RWPE2 (cell line): ENCODE results near the gene KISS1.
"Not testable (repeated sequence)": the region's sequence is repeated elsewhere in the genome, so short reads cannot be mapped to it uniquely, and the experiment has no call there.

Experiments
- ATAC-seq: fragments of 200-7000 bp; cut with Tn5 transposase; 3 replicates; pipeline ENCODE4 v1.9.1; 2021; ENCODE audit warnings: low read depth
- DNase-seq: peaks from one replicate; pipeline ENCODE4 v3.0.0-alpha.2; 2020; ENCODE audit warnings: low spot score
- H3K27ac ChIP-seq: fragments of 450-650 bp; 2 replicates; pipeline ENCODE4 v1.5.1; 2017; ENCODE audit warnings: mild to moderate bottlenecking; ENCODE audit not compliant: poor library complexity, severe bottlenecking
- H3K27me3 ChIP-seq: fragments of 250-450 bp; sonication (Bioruptor Pico); 2 replicates; pipeline ENCODE4 v1.5.1; 2021; ENCODE audit warnings: mild to moderate bottlenecking, moderate library complexity; ENCODE audit not compliant: insufficient read depth, poor library complexity, severe bottlenecking
- H3K36me3 ChIP-seq: fragments of 250-450 bp; sonication (Bioruptor Pico); 2 replicates; pipeline ENCODE4 v1.5.1; 2020; ENCODE audit warnings: low read depth, mild to moderate bottlenecking, moderate library complexity
- H3K4me1 ChIP-seq: fragments of 250-450 bp; sonication (Bioruptor Pico); 2 replicates; pipeline ENCODE4 v1.5.1; 2021; ENCODE audit warnings: mild to moderate bottlenecking, moderate library complexity; ENCODE audit not compliant: insufficient read depth, poor library complexity, severe bottlenecking
- H3K4me3 ChIP-seq: fragments of 250-450 bp; sonication (Bioruptor Pico); 2 replicates; pipeline ENCODE4 v1.5.1; 2021; ENCODE audit warnings: mild to moderate bottlenecking, moderate library complexity; ENCODE audit not compliant: severe bottlenecking
- H3K9me3 ChIP-seq: fragments of 250-450 bp; sonication (Bioruptor Pico); 2 replicates; pipeline ENCODE4 v1.5.1; 2021; ENCODE audit warnings: mild to moderate bottlenecking, moderate library complexity; ENCODE audit not compliant: severe bottlenecking
- CTCF ChIP-seq: fragments of 450-650 bp; IDR thresholded peaks from one replicate; pipeline ENCODE4 v1.5.1; 2017; ENCODE audit warnings: mild to moderate bottlenecking, moderate library complexity; ENCODE audit not compliant: poor library complexity, severe bottlenecking

The KISS1 gene

GRCh38 chr1:204196068-204196795 lies at the start of gene KISS1:
Gene KISS1, minus strand, starts transcription at chr1:204196491. Its CDS starts 3,615 bp downstream, at chr1:204192876.
- Histone ChIP-seq H3K4me1 (peaks cover 13% of the 10 kb centered on the region), H3K27ac (no peak within 1 kb of the TSS), H3K36me3 (no peaks in the 10 kb centered on the region), H3K4me3 (no peak within 1 kb of the TSS), H3K9me3 (no peaks in the 10 kb centered on the region), H3K27me3 (no peaks in the 10 kb centered on the region)
- TF ChIP-seq CTCF = no peak
- no peak for DNase-seq
- ATAC-seq = no peak

GRCh38 chr1:204242920-204243319 lies 46.6 kb upstream of the KISS1 start:
- ATAC-seq = no peak
- Histone ChIP-seq H3K9me3 (no peaks in the 10 kb centered on the region), H3K4me3 (no peak overlapping the region), H3K27ac (no peak overlapping the region), H3K4me1 (no peaks in the 10 kb centered on the region), H3K36me3 (no peaks in the 10 kb centered on the region), H3K27me3 (no peaks in the 10 kb centered on the region)
- TF ChIP-seq CTCF = no peak
- no peak for DNase-seq

- DNase-seq = no peak
- ATAC-seq = no peak
- H3K4me3 ChIP-seq = no peak overlapping the region
- H3K4me1 ChIP-seq = no peaks in the 10 kb centered on the region
- TF ChIP-seq CTCF = no peak
- no peaks in the 10 kb centered on the region for H3K27me3 ChIP-seq
- no peaks in the 10 kb centered on the region for H3K36me3 ChIP-seq
- H3K27ac ChIP-seq = no peak overlapping the region
- H3K9me3 ChIP-seq = no peaks in the 10 kb centered on the region
Observed at GRCh38 chr1:204241914-204242313, 45.6 kb upstream of the KISS1 start.

- ATAC-seq (peak; percentile 62; the same call in 1 of the 3 replicates), DNase-seq (no peak)
- Histone ChIP-seq H3K27me3 (no peaks in the 10 kb centered on the region), H3K9me3 (no peaks in the 10 kb centered on the region), H3K4me3 (no peak overlapping the region), H3K27ac (no peak overlapping the region), H3K4me1 (no peaks in the 10 kb centered on the region), H3K36me3 (no peaks in the 10 kb centered on the region)
- no peak for TF ChIP-seq CTCF
Observed at GRCh38 chr1:204241050-204241449, 44.8 kb upstream of the KISS1 start.

- no peak overlapping the region for H3K27ac ChIP-seq
- no peaks in the 10 kb centered on the region for H3K27me3 ChIP-seq
- no peak for TF ChIP-seq CTCF
- no peaks in the 10 kb centered on the region for H3K4me1 ChIP-seq
- no peaks in the 10 kb centered on the region for H3K36me3 ChIP-seq
- no peak overlapping the region for H3K4me3 ChIP-seq
- no peaks in the 10 kb centered on the region for H3K9me3 ChIP-seq
- no peak for ATAC-seq
- DNase-seq = no peak
Observed at GRCh38 chr1:204240233-204240632, 43.9 kb upstream of the KISS1 start.

- ATAC-seq, H3K4me1 ChIP-seq, DNase-seq, H3K9me3 ChIP-seq, H3K27ac ChIP-seq, H3K4me3 ChIP-seq, H3K36me3 ChIP-seq, H3K27me3 ChIP-seq: not testable (repeated sequence)
Observed at GRCh38 chr1:204239401-204239800, 43.1 kb upstream of the KISS1 start.

- not testable (repeated sequence) for DNase-seq, H3K27ac ChIP-seq, H3K9me3 ChIP-seq, H3K27me3 ChIP-seq, H3K36me3 ChIP-seq, H3K4me1 ChIP-seq, ATAC-seq, H3K4me3 ChIP-seq
Observed at GRCh38 chr1:204238520-204238919, 42.2 kb upstream of the KISS1 start.
